Measurements from ENCODE around the gene MRPL12. TPM values are rescaled to one million over a fixed set of nuclear protein-coding genes. Genes with fewer than 3 reads are reported as not detected.

MRPL12 gene
- total and polyA plus RNA-seq, 2 donors (not counting 1 experiment from before 2014, with no cell fraction given) = 23.8 to 25.6 TPM

- no peak for DNase-seq
- WGBS (ENCODE audit: insufficient coverage) = 42% methylated on average over 17 of the region's 22 CpGs
- intact Hi-C loops (cut with micrococcal nuclease) = no loop called here
- H3K27ac ChIP-seq (ENCODE audit: low read length in 2 of 2) = no peak overlapping the region
- Mint-ChIP-seq H3K27me3 (peaks cover 4% of the 10 kb centered on the region), H3K9me3 (ENCODE audit: insufficient read depth) (no peaks in the 10 kb centered on the region), H3K4me1 (no peaks in the 10 kb centered on the region), H3K27ac (no peak overlapping the region), H3K4me3 (no peak overlapping the region)
- no peak overlapping the region for H3K4me2 ChIP-seq (replicated peaks; ENCODE audit: low read depth, low read length, poor library complexity, severe bottlenecking)
- peaks cover 0 to 15% (median 0%) of the 10 kb centered on the region in 4 experiments for H3K27me3 ChIP-seq (replicated peaks in 1 of 4; ENCODE audit: control extremely low read depth in 1 of 4, control insufficient read depth in 3 of 4, insufficient read depth in 4 of 4, low read length in 3 of 4)
- no peak for ATAC-seq (ENCODE audit: low read depth)
- TF ChIP-seq CTCF (IDR thresholded peaks at IDR 0.05) (no peak), EZH2 (IDR thresholded peaks at IDR 0.05; ENCODE audit: borderline replicate concordance, insufficient read depth, low read depth, low read length, poor library complexity, severe bottlenecking) (no peak)
- H3K9me3 ChIP-seq (ENCODE audit: control extremely low read depth in 1 of 3, control insufficient read depth in 2 of 3, insufficient read depth in 1 of 3, low read length in 2 of 3) = peaks cover 0 to 3% (median 0%) of the 10 kb centered on the region in 3 donors
- ChIA-PET CTCF (interaction anchor here (0.5 kb wide), 1 partner anchor 15 kb away, joined by 3 read pairs; no protein-coding TSS in a partner anchor), POLR2A (no interaction called here)
- no peaks in the 10 kb centered on the region for H3K36me3 ChIP-seq (replicated peaks in 1 of 2; ENCODE audit: control extremely low read depth in 1 of 2, control insufficient read depth in 1 of 2, extremely low read depth in 1 of 2, insufficient read depth in 2 of 2, low read length in 1 of 2)
- H3K79me2 ChIP-seq (ENCODE audit: control insufficient read depth, insufficient read depth, low read length) = no peaks in the 10 kb centered on the region
- H3K4me1 ChIP-seq (ENCODE audit: control insufficient read depth in 2 of 2, insufficient read depth in 2 of 2, low read length in 2 of 2) = peaks cover 0 to 1% of the 10 kb centered on the region in 2 donors
- no peaks in the 10 kb centered on the region for H4K20me1 ChIP-seq (ENCODE audit: control insufficient read depth, insufficient read depth, low read length, poor library complexity, severe bottlenecking)
- H2AFZ ChIP-seq (ENCODE audit: insufficient read depth, low read depth, low read length, poor library complexity, severe bottlenecking) = no peak overlapping the region
- no peak overlapping the region for H3K4me3 ChIP-seq (ENCODE audit: control extremely low read depth in 1 of 5, extremely low read depth in 1 of 5, insufficient read depth in 1 of 5, low read depth in 2 of 5, low read length in 4 of 5)
- H3K9ac ChIP-seq (ENCODE audit: low read length) = no peak overlapping the region
Measured at GRCh38 chr17:81741049-81741593, 38.0 kb downstream of the MRPL12 start.

- Histone ChIP-seq H4K20me1 (ENCODE audit: control insufficient read depth, insufficient read depth, low read length, poor library complexity, severe bottlenecking) (no peaks in the 10 kb centered on the region), H3K36me3 (replicated peaks in 1 of 2; ENCODE audit: control extremely low read depth in 1 of 2, control insufficient read depth in 1 of 2, extremely low read depth in 1 of 2, insufficient read depth in 2 of 2, low read length in 1 of 2) (no peaks in the 10 kb centered on the region), H3K4me1 (ENCODE audit: control insufficient read depth in 2 of 2, insufficient read depth in 2 of 2, low read length in 2 of 2) (no peaks in the 10 kb centered on the region), H3K9ac (ENCODE audit: low read length) (no peak overlapping the region), H3K9me3 (ENCODE audit: control extremely low read depth in 1 of 3, control insufficient read depth in 2 of 3, insufficient read depth in 1 of 3, low read length in 2 of 3) (peaks cover 0 to 3% (median 0%) of the 10 kb centered on the region in 3 donors), H3K4me2 (replicated peaks; ENCODE audit: low read depth, low read length, poor library complexity, severe bottlenecking) (no peak overlapping the region), H2AFZ (ENCODE audit: insufficient read depth, low read depth, low read length, poor library complexity, severe bottlenecking) (no peak overlapping the region), H3K4me3 (ENCODE audit: control extremely low read depth in 1 of 5, extremely low read depth in 1 of 5, insufficient read depth in 1 of 5, low read depth in 2 of 5, low read length in 4 of 5) (no peak overlapping the region), H3K79me2 (ENCODE audit: control insufficient read depth, insufficient read depth, low read length) (no peaks in the 10 kb centered on the region), H3K27me3 (replicated peaks in 1 of 4; ENCODE audit: control extremely low read depth in 1 of 4, control insufficient read depth in 3 of 4, insufficient read depth in 4 of 4, low read length in 3 of 4) (peaks cover 0 to 15% (median 0%) of the 10 kb centered on the region in 4 experiments), H3K27ac (ENCODE audit: low read length in 2 of 2) (no peak overlapping the region)
- no peak overlapping the region for H3K4me3 Mint-ChIP-seq
- WGBS (ENCODE audit: insufficient coverage) = 75% methylated on average over 24 of the region's 26 CpGs
- H3K27ac Mint-ChIP-seq = no peak overlapping the region
- H3K9me3 Mint-ChIP-seq (ENCODE audit: insufficient read depth) = no peaks in the 10 kb centered on the region
- no peak for ATAC-seq (ENCODE audit: low read depth)
- no peak for DNase-seq
- no peaks in the 10 kb centered on the region for H3K4me1 Mint-ChIP-seq
- ChIA-PET CTCF (interaction anchor here (0.5 kb wide), 1 partner anchor 16 kb away, joined by 3 read pairs; no protein-coding TSS in a partner anchor), POLR2A (no interaction called here)
- peaks cover 4% of the 10 kb centered on the region for H3K27me3 Mint-ChIP-seq
- intact Hi-C loops (cut with micrococcal nuclease) = no loop called here
- TF ChIP-seq CTCF (IDR thresholded peaks at IDR 0.05) (no peak), EZH2 (IDR thresholded peaks at IDR 0.05; ENCODE audit: borderline replicate concordance, insufficient read depth, low read depth, low read length, poor library complexity, severe bottlenecking) (no peak)
Measured at GRCh38 chr17:81741594-81742452, 38.7 kb downstream of the MRPL12 start.

Measured in B cell (primary cell).